Epidermal melanocyte (primary cell): ENCODE data around the gene ZSCAN5B.

Experiments used
- DNase-seq: peaks from one replicate; pipeline ENCODE4 v3.0.0; 2011; ENCODE audit warnings: low spot score; ENCODE audit not compliant: insufficient read length

ZSCAN5B gene

GRCh38 chr19:56146904-56147303, 50.7 kb downstream of the ZSCAN5B start:
- DNase-seq = no peak

GRCh38 chr19:56145698-56146097, 51.9 kb downstream of the ZSCAN5B start:
- DNase-seq = peak; percentile 12

- peak; percentile 10 for DNase-seq
Measured at GRCh38 chr19:56144831-56145230, 52.8 kb downstream of the ZSCAN5B start.

- DNase-seq = no peak
Measured at GRCh38 chr19:56144376-56144775, 53.2 kb downstream of the ZSCAN5B start.

GRCh38 chr19:56142897-56143434, 54.6 kb downstream of the ZSCAN5B start:
- DNase-seq = no peak

GRCh38 chr19:56142087-56142787, 55.3 kb downstream of the ZSCAN5B start:
- no peak for DNase-seq

GRCh38 chr19:56141417-56141993, 56.1 kb downstream of the ZSCAN5B start:
- DNase-seq = no peak

GRCh38 chr19:56140583-56141416, 56.8 kb downstream of the ZSCAN5B start, which contains the start of gene ZNF444:
ZNF444 (plus strand) TSS chr19:56141287; CDS start chr19:56146912, 5,625 bp downstream.
- peak; percentile 100 for DNase-seq

- no peak for DNase-seq
Measured at GRCh38 chr19:56139847-56140582, 57.6 kb downstream of the ZSCAN5B start.
